Eye (tissue), 1 donor: ENCODE data around the gene ASTN2.
A peak's percentile ranks its signal among the peaks of the same experiment; 100 is the strongest.

ENCODE experiments used
- DNase-seq: peaks from one replicate; pipeline ENCODE4 v3.0.0-alpha.2; 2015

Gene ASTN2

GRCh38 chr9:117414906-117415331 lies at the start of gene ASTN2:
Gene ASTN2, minus strand, starts transcription at chr9:117415057. Its CDS starts 119 bp downstream, at chr9:117414938.
- no peak for DNase-seq

GRCh38 chr9:117462861-117463260 lies 48.0 kb upstream of the ASTN2 start:
- DNase-seq: no peak

GRCh38 chr9:117461386-117461785 lies 46.5 kb upstream of the ASTN2 start:
- no peak for DNase-seq

- no peak for DNase-seq
Measured at GRCh38 chr9:117460743-117461142, 45.9 kb upstream of the ASTN2 start.

GRCh38 chr9:117459913-117460312 lies 45.1 kb upstream of the ASTN2 start:
- no peak for DNase-seq

- DNase-seq: no peak
Measured at GRCh38 chr9:117458066-117458465, 43.2 kb upstream of the ASTN2 start.

GRCh38 chr9:117454711-117455110 lies 39.9 kb upstream of the ASTN2 start:
- DNase-seq: no peak

- DNase-seq: no peak
Measured at GRCh38 chr9:117453737-117454136, 38.9 kb upstream of the ASTN2 start.

- DNase-seq: no peak
Measured at GRCh38 chr9:117451311-117451710, 36.5 kb upstream of the ASTN2 start.

GRCh38 chr9:117448066-117448465 lies 33.2 kb upstream of the ASTN2 start:
- DNase-seq: no peak

GRCh38 chr9:117445631-117446030 lies 30.8 kb upstream of the ASTN2 start:
- no peak for DNase-seq

GRCh38 chr9:117444501-117444900 lies 29.6 kb upstream of the ASTN2 start:
- DNase-seq: no peak

- DNase-seq: no peak
Measured at GRCh38 chr9:117437283-117437682, 22.4 kb upstream of the ASTN2 start.

- no peak for DNase-seq
Measured at GRCh38 chr9:117435630-117436261, 20.9 kb upstream of the ASTN2 start.

GRCh38 chr9:117434566-117434965 lies 19.7 kb upstream of the ASTN2 start:
- no peak for DNase-seq

- DNase-seq: no peak
Measured at GRCh38 chr9:117430813-117431212, 16.0 kb upstream of the ASTN2 start.

GRCh38 chr9:117427357-117427913 lies 12.6 kb upstream of the ASTN2 start:
- no peak for DNase-seq

GRCh38 chr9:117425566-117425965 lies 10.7 kb upstream of the ASTN2 start:
- no peak for DNase-seq

- DNase-seq: no peak
Measured at GRCh38 chr9:117424291-117424690, 9.4 kb upstream of the ASTN2 start.

- no peak for DNase-seq
Measured at GRCh38 chr9:117418111-117418510, 3.3 kb upstream of the ASTN2 start.

GRCh38 chr9:117416856-117417255 lies 2.0 kb upstream of the ASTN2 start:
- no peak for DNase-seq

- DNase-seq: peak; percentile 74
Measured at GRCh38 chr9:117415358-117415914, 579 bp upstream of the ASTN2 start.

GRCh38 chr9:117414220-117414905 lies 494 bp downstream of the ASTN2 start:
- DNase-seq: peak; percentile 70
